ENCODE measurements around the gene C2orf81. TPM values are rescaled to one million over a fixed set of nuclear protein-coding genes. Genes with fewer than 3 reads are reported as not detected.
A peak's percentile ranks its signal among the peaks of the same experiment; 100 is the strongest.
"Not testable (repeated sequence)": the region's sequence is repeated elsewhere in the genome, so short reads cannot be mapped to it uniquely, and the experiment has no call there.

C2orf81 gene
- total RNA-seq, 1 experiment from 2014 or later = 4.0 TPM

- no peak for DNase-seq
- H3K27ac Mint-ChIP-seq (ENCODE audit: unreplicated experiment) = no peak overlapping the region
- CTCF ChIA-PET = no interaction called here
- intact Hi-C loops (cut with micrococcal nuclease; ENCODE audit: unreplicated experiment) = no loop called here
- no peaks in the 10 kb centered on the region for H3K9me3 Mint-ChIP-seq (ENCODE audit: low read depth, unreplicated experiment)
- no peak for TF ChIP-seq CTCF (IDR thresholded peaks at IDR 0.05; ENCODE audit: unreplicated experiment)
- peaks cover 87% of the 10 kb centered on the region for H3K36me3 Mint-ChIP-seq (ENCODE audit: insufficient read depth, unreplicated experiment)
- H3K27me3 Mint-ChIP-seq (ENCODE audit: unreplicated experiment) = no peaks in the 10 kb centered on the region
- H3K4me3 Mint-ChIP-seq (ENCODE audit: low read depth, unreplicated experiment) = no peak overlapping the region
- no TSS peak for BruUV-seq (replicated peaks)
- peaks cover 18% of the 10 kb centered on the region for H3K4me1 Mint-ChIP-seq (ENCODE audit: low read depth, unreplicated experiment)
These were observed 40.8 kb upstream of the C2orf81 start for GRCh38 chr2:74462054-74462785.

- no peak overlapping the region for H3K4me3 Mint-ChIP-seq (ENCODE audit: low read depth, unreplicated experiment)
- DNase-seq = peak; percentile 40
- H3K27ac Mint-ChIP-seq (ENCODE audit: unreplicated experiment) = no peak overlapping the region
- TF ChIP-seq CTCF (IDR thresholded peaks at IDR 0.05; ENCODE audit: unreplicated experiment) = peak; percentile 36
- no peaks in the 10 kb centered on the region for H3K27me3 Mint-ChIP-seq (ENCODE audit: unreplicated experiment)
- H3K4me1 Mint-ChIP-seq (ENCODE audit: low read depth, unreplicated experiment) = peaks cover 26% of the 10 kb centered on the region
- no TSS peak for BruUV-seq (replicated peaks)
- intact Hi-C loops (cut with micrococcal nuclease; ENCODE audit: unreplicated experiment) = no loop called here
- no peaks in the 10 kb centered on the region for H3K9me3 Mint-ChIP-seq (ENCODE audit: low read depth, unreplicated experiment)
- CTCF ChIA-PET = no interaction called here
- peaks cover 92% of the 10 kb centered on the region for H3K36me3 Mint-ChIP-seq (ENCODE audit: insufficient read depth, unreplicated experiment)
These were observed 40.0 kb upstream of the C2orf81 start for GRCh38 chr2:74461187-74462053.

GRCh38 chr2:74460187-74460586 lies 38.8 kb upstream of the C2orf81 start:
- peak overlapping the region; percentile 83 for H3K4me3 Mint-ChIP-seq (ENCODE audit: low read depth, unreplicated experiment)
- H3K27me3 Mint-ChIP-seq (ENCODE audit: unreplicated experiment); intact Hi-C loops (cut with micrococcal nuclease; ENCODE audit: unreplicated experiment); CTCF ChIA-PET; BruUV-seq (replicated peaks); H3K9me3 Mint-ChIP-seq (ENCODE audit: low read depth, unreplicated experiment); DNase-seq: not testable (repeated sequence)
- H3K36me3 Mint-ChIP-seq (ENCODE audit: insufficient read depth, unreplicated experiment) = peaks cover 95% of the 10 kb centered on the region
- H3K4me1 Mint-ChIP-seq (ENCODE audit: low read depth, unreplicated experiment) = peaks cover 38% of the 10 kb centered on the region
- peak overlapping the region; percentile 94 for H3K27ac Mint-ChIP-seq (ENCODE audit: unreplicated experiment)

- BruUV-seq (replicated peaks); H3K9me3 Mint-ChIP-seq (ENCODE audit: low read depth, unreplicated experiment); intact Hi-C loops (cut with micrococcal nuclease; ENCODE audit: unreplicated experiment); DNase-seq; CTCF ChIA-PET; H3K27me3 Mint-ChIP-seq (ENCODE audit: unreplicated experiment): not testable (repeated sequence)
- Mint-ChIP-seq H3K4me1 (ENCODE audit: low read depth, unreplicated experiment) (peaks cover 42% of the 10 kb centered on the region), H3K36me3 (ENCODE audit: insufficient read depth, unreplicated experiment) (peaks cover 95% of the 10 kb centered on the region), H3K27ac (ENCODE audit: unreplicated experiment) (peak overlapping the region; percentile 94), H3K4me3 (ENCODE audit: low read depth, unreplicated experiment) (peak overlapping the region; percentile 83)
These were observed 38.2 kb upstream of the C2orf81 start for GRCh38 chr2:74459503-74460118.

GRCh38 chr2:74458938-74459363 lies 37.5 kb upstream of the C2orf81 start:
- intact Hi-C loops (cut with micrococcal nuclease; ENCODE audit: unreplicated experiment) = no loop called here
- peak overlapping the region; percentile 94 for H3K27ac Mint-ChIP-seq (ENCODE audit: unreplicated experiment)
- CTCF ChIA-PET = interaction anchor here (1.2 kb wide), 1 partner anchor 73 kb away, joined by 5 read pairs; no protein-coding TSS in a partner anchor
- BruUV-seq (replicated peaks) = no TSS peak
- H3K4me1 Mint-ChIP-seq (ENCODE audit: low read depth, unreplicated experiment) = peaks cover 42% of the 10 kb centered on the region
- DNase-seq = no peak
- no peaks in the 10 kb centered on the region for H3K9me3 Mint-ChIP-seq (ENCODE audit: low read depth, unreplicated experiment)
- peaks cover 91% of the 10 kb centered on the region for H3K36me3 Mint-ChIP-seq (ENCODE audit: insufficient read depth, unreplicated experiment)
- no peaks in the 10 kb centered on the region for H3K27me3 Mint-ChIP-seq (ENCODE audit: unreplicated experiment)
- no peak for TF ChIP-seq CTCF (IDR thresholded peaks at IDR 0.05; ENCODE audit: unreplicated experiment)
- H3K4me3 Mint-ChIP-seq (ENCODE audit: low read depth, unreplicated experiment) = peak overlapping the region; percentile 83
